Glutamatergic neuron (in vitro differentiated cells): Measurements from ENCODE around the gene FXYD4. TPM values are rescaled to one million over a fixed set of nuclear protein-coding genes. Genes with fewer than 3 reads are reported as not detected.
A peak's percentile ranks its signal among the peaks of the same experiment; 100 is the strongest.

ENCODE experiments used
- DNase-seq: peaks from one replicate; pipeline ENCODE4 v3.0.0; 2022
- H3K27ac Mint-ChIP-seq: one replicate; pipeline ENCODE4 v1.8.0; 2020; ENCODE audit warnings: mild to moderate bottlenecking, mixed read lengths, inconsistent platforms; ENCODE audit not compliant: unreplicated experiment
- H3K27me3 Mint-ChIP-seq: one replicate; pipeline ENCODE4 v1.8.0; 2020; ENCODE audit warnings: mild to moderate bottlenecking, moderate library complexity, mixed read lengths, inconsistent platforms; ENCODE audit not compliant: unreplicated experiment
- H3K36me3 Mint-ChIP-seq: one replicate; pipeline ENCODE4 v1.8.0; 2020; ENCODE audit warnings: mild to moderate bottlenecking, mixed read lengths, inconsistent platforms; ENCODE audit not compliant: unreplicated experiment
- H3K4me1 Mint-ChIP-seq: one replicate; pipeline ENCODE4 v1.8.0; 2020; ENCODE audit warnings: mild to moderate bottlenecking, low read depth, mixed read lengths, inconsistent platforms; ENCODE audit not compliant: unreplicated experiment
- H3K4me3 Mint-ChIP-seq: one replicate; pipeline ENCODE4 v1.8.0; 2020; ENCODE audit warnings: mild to moderate bottlenecking, mixed read lengths, inconsistent platforms; ENCODE audit not compliant: unreplicated experiment
- H3K9me3 Mint-ChIP-seq: one replicate; pipeline ENCODE4 v1.8.0; 2020; ENCODE audit warnings: mild to moderate bottlenecking, moderate library complexity, mixed read lengths, inconsistent platforms; ENCODE audit not compliant: unreplicated experiment
- total RNA-seq: library from RNA; stranded (reverse); fragmentation: NEBNext Ultra II Directional; extraction: Animal tissue kit (Norgen Biotek cat#: 25700); gene quantifications from one replicate; pipeline ENCODE4 v1.2.1, GENCODE V29; 2021; ENCODE audit not compliant: unreplicated experiment
- TF ChIP-seq, protein P1 (sequence below): fragments of 200-600 bp; sonication (generic); IDR thresholded peaks from one replicate; pipeline ENCODE4 v1.5.0; 2021; ENCODE audit not compliant: partially characterized antibody, unreplicated experiment

The FXYD4 gene
- total RNA-seq, 1 donor from 2014 or later = not detected

DNA sequence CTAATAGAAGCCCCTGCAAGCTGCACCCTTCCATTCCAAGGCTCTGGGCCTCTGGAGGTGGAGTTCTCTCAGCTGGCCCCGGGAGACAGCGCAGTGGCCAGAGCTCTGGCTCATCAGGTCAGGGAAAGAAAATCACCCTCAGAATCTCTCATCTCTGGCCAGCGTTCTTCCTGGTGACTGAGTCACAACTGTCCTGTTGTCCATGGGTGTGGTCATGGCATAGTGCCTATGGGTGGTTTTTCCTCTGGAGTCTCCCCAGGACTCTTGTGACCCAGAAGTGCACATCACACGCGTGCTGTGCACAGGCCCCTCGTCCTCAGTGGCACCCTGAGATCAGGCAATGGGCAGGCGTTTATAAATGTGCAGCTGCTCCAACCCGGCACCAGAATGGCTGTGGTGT is 27.4 kb upstream of the FXYD4 start:
- TF ChIP-seq, protein P1, sequence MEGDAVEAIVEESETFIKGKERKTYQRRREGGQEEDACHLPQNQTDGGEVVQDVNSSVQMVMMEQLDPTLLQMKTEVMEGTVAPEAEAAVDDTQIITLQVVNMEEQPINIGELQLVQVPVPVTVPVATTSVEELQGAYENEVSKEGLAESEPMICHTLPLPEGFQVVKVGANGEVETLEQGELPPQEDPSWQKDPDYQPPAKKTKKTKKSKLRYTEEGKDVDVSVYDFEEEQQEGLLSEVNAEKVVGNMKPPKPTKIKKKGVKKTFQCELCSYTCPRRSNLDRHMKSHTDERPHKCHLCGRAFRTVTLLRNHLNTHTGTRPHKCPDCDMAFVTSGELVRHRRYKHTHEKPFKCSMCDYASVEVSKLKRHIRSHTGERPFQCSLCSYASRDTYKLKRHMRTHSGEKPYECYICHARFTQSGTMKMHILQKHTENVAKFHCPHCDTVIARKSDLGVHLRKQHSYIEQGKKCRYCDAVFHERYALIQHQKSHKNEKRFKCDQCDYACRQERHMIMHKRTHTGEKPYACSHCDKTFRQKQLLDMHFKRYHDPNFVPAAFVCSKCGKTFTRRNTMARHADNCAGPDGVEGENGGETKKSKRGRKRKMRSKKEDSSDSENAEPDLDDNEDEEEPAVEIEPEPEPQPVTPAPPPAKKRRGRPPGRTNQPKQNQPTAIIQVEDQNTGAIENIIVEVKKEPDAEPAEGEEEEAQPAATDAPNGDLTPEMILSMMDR = no peak
- H3K4me3 Mint-ChIP-seq = no peak overlapping the region
- H3K27ac Mint-ChIP-seq = no peak overlapping the region
- H3K9me3 Mint-ChIP-seq = peaks cover 4% of the 10 kb centered on the region
- H3K27me3 Mint-ChIP-seq = peaks cover 6% of the 10 kb centered on the region
- peaks cover 4% of the 10 kb centered on the region for H3K36me3 Mint-ChIP-seq
- H3K4me1 Mint-ChIP-seq = peaks cover 4% of the 10 kb centered on the region
- no peak for DNase-seq

DNA sequence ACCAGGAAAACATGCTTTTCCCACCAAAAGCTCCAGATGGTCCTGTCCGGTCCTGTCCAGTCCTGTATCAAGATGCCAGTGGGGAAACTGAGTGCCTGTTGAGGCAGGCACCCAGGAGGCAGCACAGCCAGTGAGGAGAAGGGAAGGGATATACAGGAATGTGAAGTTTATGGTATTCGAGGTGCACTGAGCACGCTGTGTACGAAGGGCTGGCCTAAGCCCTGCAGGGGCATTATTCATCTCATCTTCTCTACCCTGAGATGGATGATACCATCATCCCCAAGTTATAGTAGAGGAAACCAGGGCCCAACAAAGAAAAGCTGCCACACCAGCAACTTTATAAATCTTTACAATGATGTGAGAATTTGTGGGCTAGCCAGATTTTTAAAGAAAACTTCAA is 23.4 kb upstream of the FXYD4 start:
- Mint-ChIP-seq H3K36me3 (no peaks in the 10 kb centered on the region), H3K4me3 (no peak overlapping the region), H3K4me1 (peaks cover 4% of the 10 kb centered on the region), H3K27ac (no peak overlapping the region), H3K27me3 (no peaks in the 10 kb centered on the region), H3K9me3 (no peaks in the 10 kb centered on the region)
- TF ChIP-seq, protein P1 = no peak
- DNase-seq = no peak

DNA sequence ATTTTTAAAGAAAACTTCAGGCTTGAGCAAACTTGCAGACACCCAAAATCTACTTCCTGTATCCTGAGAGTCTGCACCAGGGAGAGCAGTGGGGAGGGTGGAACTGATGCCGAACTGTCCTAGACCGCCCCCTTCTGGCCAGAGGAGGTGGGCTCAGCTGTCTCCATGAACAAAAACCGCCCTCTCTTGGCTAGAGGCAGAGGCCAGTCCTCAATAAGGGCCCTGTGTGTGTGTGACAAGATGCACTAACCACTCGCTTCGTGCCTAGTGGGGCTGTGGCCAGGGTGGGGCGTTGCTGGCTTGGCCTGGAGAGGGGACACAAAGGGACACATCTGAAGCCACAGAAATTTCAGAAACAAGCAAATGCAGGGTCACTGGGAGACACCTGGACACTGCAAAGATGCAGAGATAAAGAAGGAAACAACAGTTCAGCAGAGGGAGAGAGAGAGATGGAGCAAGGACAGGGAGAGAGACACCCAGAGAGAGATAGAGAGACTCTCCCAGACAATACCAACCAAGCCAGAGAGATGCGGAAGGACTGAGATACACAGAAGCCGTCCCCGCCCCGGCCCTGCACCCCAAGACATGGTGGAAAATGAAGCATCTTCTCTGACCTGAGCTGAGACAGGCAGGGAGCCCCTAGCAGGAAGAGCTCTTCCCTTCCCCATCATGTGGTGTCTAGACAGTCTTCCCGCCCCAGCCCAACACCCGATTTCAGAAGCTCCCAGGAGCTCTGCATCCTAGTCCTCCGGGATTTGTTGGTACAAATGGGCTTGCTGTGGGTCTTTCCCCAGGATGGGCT is 22.7 kb upstream of the FXYD4 start:
- Mint-ChIP-seq H3K9me3 (no peaks in the 10 kb centered on the region), H3K4me1 (peaks cover 3% of the 10 kb centered on the region), H3K27me3 (no peaks in the 10 kb centered on the region), H3K36me3 (no peaks in the 10 kb centered on the region), H3K27ac (peak overlapping the region; percentile 36), H3K4me3 (no peak overlapping the region)
- DNase-seq = peak; percentile 89
- TF ChIP-seq, protein P1 = peak; percentile 87

DNA sequence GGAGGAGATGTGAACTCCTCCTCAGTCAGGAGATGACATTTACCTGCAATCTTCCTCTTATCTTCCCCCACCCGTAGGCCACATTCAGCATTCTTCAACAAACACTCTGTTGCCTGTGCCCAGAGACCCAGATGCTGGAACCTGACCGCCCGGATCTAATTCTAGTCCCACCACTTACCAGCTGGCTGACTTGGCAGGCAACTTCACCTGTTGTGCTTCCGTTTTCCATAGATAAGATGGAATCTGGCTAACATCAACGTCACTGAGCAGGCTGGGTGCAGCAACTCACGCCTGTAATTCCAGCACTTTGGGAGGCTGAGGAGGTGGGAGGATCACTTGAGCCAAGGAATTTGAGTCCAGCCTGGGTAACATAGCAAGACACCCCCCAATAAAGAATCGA is 21.3 kb upstream of the FXYD4 start:
- TF ChIP-seq, protein P1 = no peak
- no peak for DNase-seq
- no peak overlapping the region for H3K27ac Mint-ChIP-seq
- no peak overlapping the region for H3K4me3 Mint-ChIP-seq
- H3K27me3 Mint-ChIP-seq = no peaks in the 10 kb centered on the region
- H3K36me3 Mint-ChIP-seq = no peaks in the 10 kb centered on the region
- peaks cover 3% of the 10 kb centered on the region for H3K4me1 Mint-ChIP-seq
- H3K9me3 Mint-ChIP-seq = no peaks in the 10 kb centered on the region

DNA sequence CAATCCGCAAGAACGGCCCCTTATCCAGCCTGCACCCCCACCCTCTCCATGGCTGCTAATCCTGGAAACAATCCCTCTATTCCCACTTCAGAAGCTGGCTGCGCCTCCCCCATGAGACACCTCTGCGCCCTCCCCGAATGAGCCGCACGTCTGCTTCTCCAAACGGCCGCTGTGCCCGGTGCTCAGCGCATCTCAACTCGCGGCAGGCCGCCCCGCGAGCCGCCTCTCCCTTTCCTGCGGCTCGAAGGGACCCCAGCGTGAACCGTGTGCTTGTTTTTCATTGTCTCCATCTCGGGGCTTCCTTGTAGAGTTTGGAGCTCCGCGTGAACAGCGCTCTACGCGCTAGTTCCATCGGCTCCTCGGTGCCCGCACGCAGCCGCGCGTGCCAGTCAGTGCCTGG is 20.8 kb upstream of the FXYD4 start:
- Mint-ChIP-seq H3K27me3 (no peaks in the 10 kb centered on the region), H3K4me3 (no peak overlapping the region), H3K27ac (no peak overlapping the region), H3K36me3 (no peaks in the 10 kb centered on the region), H3K4me1 (peaks cover 3% of the 10 kb centered on the region), H3K9me3 (no peaks in the 10 kb centered on the region)
- no peak for DNase-seq
- TF ChIP-seq, protein P1 = no peak
